ENCODE measurements around the gene PDRG1.
"Not testable (repeated sequence)": the region's sequence is repeated elsewhere in the genome, so short reads cannot be mapped to it uniquely, and the experiment has no call there.

PDRG1 gene

DNA sequence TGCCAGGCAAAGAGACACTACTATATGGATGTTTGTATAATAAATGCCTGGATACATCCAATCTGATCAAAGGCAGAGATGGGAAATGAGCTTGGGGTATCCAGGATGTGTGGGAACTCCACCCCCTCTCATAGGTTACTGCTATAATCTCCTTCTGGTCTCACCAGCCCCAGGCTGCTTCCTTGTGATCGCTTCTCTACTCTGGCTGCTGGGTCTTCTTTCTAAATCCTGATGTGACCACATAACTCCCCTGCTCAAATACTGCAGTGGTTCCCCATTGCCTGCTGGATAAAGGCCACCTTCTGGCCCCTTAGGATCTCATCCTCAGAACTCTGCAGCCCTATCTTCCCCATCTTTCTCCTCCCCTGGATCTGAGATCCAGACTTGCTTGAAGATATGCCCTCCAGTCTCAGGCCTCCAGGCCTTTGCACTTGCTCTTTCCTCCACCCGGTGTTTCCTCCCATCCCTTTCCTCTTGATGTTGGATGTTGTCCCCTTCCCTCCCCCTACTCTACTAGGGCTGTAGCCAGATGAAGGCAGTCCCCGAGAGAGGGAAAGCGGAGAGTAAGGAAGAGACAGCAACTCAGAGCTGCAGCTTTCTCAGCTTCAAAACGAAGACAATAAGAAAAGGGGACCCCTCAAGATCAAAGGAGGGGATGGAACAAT lies 15.3 kb upstream of the PDRG1 start:
- DNase-seq, result peak in 1 of 2 experiments; percentile 42

DNA sequence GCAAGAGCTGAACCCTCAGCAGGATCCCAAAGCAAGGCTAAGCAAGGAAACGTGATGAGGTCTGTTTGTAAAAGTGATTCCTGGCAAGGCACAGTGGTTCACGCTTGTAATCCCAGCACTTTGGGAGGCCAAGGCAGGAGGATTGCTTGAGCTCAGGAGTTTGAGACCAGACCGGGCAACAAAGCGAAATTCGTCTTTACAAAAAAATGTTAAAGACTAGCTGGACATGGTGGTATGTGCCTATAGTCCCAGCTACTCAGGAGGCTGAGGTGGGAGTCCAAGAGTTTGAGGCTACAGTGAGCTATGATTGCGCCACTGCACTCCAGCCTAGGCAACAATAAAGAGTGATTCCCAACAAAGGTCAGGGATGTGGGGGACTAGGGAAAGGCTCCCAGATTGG lies 12.0 kb upstream of the PDRG1 start:
- DNase-seq, result no peak

DNA sequence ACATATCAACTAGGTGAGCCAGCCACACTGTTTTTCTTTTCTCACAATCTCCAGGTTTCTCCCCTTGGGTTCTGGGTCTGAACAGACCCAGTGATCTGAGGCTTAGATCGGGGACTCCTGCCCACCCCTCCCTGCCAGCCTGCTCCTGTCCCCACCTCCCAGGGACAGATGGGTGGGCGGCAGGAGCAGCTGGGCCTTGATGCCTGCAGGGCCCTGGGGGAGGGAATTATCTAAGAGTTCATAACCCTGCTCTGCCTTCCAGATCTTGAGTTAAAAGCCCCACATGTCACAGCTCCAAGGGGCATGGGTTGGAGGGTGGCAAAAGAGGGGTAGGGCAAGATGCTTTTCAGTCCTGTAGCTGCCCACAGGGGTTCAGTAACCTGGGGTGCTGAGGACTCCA lies 10.9 kb upstream of the PDRG1 start:
- no peak for DNase-seq

DNA sequence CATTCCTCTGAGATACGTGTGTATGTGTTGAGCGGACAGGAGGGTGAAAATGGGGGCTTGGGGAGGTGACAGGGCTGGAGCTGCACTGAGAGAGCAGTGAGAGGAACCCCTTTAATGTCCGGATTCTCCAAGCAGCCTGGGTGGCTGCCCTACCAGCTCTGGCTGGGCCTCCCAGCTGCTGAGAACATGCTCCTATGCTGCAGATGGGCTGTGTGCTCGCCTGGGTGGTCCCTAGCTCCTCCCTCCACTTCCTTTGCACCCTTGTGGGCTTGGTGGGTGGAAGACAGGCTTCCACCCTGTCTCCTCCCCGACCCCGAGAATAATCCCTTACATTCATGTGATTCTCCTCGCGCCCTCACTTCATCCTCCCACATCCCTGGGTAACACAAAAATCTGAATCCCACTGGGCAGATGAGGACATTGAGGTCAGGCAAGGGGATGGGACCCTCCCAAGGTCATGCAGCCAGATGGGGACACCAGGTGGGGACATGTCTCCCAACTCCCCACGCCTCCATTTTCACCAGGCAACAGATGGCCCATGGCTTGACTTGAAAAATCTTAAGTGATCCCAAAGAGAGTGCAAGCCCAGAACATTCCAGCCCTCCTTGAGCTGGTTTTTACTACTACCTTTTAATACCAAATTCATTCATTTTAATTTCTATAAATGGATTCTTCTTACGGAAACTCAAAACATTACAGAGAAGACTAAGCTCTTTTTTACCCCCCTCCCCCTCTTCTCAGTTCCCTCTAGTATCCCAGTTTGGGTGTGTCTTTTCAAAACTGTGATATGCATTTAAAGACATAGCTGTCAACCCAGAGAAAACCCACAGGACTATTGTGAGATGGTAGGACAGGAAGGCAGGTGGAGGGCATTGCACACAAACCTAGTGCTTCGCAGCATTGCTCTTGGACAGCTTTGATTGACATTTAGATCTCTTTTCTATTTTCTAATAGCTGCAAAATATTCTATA lies 5.0 kb upstream of the PDRG1 start:
- DNase-seq, result no peak

DNA sequence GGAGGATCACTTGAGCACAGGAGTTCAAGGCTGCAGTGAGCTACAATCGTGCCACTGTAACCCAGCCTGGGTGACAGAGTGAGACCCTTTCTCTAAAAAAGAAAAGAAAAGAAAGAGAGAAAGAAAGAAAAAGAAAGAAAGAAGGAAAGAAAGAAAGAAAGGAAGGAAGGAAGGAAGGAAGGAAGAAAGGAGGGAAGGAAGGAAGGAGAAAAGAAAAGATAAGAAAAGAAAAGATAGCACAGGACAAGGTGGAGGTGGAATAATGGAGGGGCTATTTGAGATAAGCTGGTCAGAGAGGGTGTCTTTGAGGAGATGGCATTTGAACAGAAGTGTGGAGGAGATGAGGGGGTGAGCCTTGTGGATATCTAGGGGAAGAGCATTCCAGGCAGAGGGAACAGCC lies 2.7 kb upstream of the PDRG1 start:
- DNase-seq, result no peak

DNA sequence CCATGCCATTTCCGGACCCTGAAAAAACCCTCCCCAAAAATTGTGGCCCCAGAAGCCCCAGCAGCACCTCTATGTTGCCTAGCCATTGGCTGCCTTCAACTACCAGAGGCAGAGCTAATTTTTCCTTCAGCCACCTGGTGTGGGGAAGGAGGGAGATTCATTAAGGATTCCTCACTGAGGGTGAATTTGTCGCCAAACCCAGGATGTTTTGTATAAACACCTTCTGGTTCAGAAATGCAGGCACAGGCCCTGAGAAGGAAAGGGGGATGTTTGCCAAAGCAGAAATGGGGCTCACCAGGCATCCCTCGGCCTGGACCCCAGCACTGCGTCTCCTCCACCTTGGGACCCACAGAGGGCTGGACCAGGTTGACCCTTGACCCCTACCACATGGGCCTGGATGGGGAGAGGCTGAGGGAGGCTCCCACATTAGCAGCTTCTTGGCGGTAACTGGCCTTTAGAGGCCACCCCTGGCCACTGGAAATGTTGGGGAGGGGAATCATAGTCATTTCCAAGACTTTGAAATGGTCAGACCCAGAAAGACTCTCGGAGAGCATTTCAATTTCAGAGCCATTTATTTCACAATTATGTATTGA lies 1.8 kb upstream of the PDRG1 start:
- DNase-seq, result no peak

DNA sequence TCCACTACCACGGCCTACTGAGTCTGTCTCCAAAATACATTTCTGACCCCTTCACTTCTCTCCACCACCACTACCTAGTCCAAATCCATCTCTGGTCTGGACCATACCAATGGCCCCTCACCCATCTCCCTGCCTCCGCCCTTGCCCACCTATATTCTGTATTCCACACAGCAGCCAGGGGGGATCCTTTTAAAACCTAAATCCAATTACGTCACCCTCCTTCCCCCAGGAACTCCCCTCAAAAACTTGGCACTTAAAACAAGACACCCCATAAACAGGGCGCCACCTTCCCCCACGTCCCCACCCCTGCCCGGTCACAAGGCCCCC lies 680 bp downstream of the PDRG1 start:
- no peak for DNase-seq

DNA sequence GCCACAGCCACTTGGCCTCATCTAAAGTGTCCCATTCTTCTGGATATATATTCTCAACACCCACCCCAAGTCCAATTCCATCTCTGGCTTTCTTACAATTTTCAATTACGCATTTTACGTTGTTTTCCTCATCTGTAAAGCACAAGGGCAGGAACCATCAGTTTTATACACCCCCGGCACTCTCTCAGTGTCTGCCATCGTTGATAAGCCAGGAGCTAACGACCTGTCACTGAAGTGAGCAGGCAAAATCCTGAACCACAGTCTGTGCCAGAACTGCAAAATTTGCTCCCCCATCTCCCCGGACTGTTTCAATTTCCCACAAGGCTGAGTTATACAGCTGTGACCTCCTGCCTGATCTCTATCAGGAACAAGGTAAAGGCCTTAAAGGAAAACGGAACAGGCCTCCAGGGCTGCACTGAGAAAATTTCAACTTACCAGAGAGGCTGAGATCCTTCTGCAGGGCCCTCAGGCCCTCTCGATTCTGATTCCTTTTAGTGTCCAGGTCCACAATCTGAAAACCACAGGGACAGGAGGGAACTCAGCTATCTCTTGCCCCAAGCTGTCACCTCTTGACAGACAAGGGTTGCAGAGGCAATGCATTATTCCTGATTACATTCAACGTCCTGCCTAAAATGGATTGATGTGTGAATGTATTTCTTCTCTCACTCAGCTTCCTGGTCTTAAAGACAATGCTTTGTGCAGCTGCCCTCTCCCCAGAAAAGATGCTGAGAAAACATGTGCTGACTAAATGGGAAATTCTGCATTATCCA lies 1.8 kb downstream of the PDRG1 start:
- DNase-seq, result no peak

DNA sequence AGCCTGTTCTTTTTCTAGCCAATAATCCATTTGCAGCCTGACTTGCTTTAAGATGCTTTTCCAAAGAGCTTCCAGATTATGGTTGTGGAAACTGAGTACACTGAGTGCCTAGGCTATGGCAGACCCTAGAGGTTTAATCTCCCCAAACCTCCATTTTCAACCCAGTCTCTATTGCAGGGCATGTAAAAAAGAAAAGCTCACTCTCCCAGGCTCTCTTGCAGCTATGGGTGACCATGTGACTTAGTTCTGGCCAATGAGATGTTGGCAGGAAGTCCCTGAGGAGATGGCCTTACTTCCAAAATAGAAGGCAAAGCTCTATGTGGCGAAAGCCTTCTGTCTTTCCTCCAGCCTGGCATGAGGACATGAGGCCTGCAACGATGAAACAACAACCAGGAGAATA lies 3.8 kb downstream of the PDRG1 start:
- DNase-seq, result no peak

DNA sequence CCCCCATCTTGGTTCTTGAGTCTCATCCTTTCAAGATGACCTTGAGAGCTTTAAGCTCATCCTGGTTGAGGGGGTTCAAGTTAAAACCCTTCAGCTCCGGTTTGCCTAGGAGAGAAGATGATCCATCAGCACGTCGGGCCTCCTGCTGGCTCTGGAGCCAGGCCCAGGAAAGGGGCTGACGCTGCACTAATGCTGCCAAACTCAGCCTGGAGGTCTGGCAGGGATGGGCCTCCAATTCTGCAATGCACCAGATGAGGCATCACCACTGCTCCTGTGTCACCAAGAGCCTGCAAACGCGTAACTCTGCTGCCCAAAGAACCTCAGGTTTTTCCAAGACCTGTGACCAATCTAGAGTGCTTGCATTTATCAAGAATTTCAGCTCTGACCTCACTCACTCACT lies 6.1 kb downstream of the PDRG1 start:
- DNase-seq, result no peak

DNA sequence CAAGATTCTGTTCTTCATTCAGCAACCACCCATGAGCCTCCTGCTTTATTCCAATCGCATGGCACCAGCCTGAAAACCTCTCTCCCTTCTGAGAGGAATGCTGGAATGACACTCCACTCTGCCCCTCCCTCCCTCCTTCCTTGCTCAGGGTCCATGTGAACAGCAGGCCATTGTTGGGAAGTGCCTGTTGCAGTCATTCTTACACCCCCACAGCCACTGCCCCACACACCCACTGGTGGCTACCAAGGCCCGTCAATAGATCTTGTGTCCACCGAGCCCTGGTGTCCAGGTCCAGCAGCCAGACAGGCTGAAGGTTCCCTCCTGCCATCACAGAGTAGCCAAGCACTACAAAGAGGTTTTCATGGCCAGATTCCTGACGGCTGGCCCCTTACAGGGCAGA lies 6.5 kb downstream of the PDRG1 start:
- no peak for DNase-seq

DNA sequence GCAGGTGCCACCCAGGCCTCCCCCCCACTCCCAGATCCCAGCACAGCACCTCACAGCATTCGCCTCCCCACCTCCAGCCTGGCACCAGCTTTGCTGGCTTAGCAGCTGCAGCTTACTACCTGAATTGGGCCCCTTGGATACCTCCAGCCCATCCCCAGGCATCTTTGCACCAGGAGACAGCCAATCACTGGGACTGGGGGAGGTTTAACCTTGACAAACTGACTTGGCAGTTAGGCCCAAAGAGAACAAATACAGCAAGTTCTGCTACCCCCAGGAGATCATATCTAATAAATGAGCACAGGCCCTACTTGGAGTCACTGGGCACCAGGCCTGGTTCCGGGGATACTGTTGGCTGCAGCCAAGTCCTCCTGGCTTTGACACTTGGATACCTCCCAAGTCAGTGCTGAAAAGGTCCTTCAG lies 8.8 kb downstream of the PDRG1 start:
- no peak for DNase-seq

DNA sequence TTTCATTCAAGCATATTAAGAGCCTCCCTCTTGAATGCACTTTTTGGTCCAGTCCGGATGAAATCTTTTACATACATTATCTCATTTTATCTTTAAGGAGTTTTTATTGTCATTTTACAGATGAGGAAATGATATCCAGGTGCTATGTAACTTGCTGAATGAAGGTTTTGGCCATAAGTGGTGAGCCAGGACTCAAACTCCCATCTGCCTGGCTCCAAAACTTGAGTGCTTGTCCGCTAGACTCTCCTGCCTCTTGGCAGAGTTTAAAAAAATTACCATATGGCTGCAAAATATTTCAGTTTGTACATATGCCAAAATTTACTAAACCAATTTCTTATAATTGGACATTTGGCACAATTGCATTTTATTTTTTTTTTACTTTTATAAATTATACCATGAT lies 12.2 kb downstream of the PDRG1 start:
- DNase-seq, result no peak

DNA sequence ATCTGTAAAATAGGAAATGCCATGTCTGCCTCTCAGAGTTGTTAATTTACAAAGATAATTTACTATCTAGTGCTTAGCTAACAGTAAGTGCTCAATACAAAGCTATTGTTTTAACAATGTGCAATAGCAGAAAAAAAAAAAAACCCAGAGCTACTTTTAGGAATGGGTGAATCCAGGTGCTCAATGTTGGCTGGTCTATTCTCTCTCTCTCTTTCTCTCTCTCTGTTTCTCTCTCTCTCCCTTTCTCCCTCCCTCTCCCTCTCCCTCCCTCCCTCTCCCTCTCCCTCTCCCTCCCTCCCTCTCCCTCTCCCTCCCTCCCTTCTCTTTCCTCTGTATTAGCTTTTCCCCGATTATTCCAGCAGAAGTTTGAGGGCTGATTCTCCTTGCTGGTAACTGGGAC lies 14.0 kb downstream of the PDRG1 start:
- no peak for DNase-seq

DNA sequence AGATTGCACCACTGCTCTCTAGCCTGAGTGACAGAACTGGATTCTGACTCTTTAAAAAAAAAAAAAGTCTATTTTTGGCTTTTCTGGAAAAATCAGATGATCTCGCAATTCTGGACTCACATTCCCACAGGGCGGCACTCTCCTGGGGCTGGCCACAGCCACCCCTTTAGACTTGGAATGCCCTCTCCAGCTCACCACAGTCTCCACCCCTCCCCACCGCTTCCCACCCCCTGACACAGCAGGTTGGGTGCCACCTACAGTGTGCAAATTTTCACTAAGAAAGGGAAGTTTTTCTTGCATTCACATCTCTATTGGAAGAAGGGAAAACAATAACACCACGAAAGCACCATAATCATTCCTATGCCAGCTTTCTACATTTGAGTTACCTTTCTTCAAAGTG lies 15.4 kb downstream of the PDRG1 start:
- DNase-seq, result no peak

DNA sequence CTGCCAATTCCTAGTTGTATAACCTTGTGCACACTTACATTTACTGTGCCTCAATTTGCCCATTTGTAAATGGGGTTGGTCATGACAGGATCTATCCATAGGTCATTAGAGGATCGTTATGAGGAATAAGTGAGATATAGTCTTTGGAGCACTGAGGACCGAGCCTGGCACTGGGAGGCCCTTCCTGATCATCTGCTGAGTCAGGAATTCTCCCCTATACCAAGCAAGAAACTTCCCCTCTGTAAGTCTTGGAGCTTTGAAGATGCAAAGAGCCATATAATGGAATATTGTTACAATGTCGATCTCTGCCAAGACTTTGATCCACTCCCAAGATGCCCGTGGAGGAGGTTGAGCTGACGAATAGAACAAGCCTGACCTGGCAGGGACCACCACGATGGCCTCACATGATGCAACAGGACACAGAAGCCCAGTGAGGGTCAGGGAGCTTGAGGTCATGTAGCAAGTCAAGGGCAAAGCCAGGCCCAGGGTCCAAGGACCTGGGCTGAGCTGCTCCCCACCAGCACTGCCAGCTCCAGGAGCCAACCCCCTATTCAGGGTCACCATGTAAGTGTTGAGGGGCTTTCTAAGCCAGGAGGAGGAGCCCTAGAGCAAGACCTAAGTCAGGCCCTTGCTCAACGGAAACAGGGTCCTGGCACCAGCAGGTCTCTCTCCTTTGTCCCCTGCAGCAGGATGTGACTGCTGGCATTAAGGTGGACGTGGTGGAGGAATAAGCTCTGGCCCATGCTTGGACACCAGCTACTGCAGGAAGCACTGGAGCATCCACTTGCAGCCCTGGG lies 16.7 kb downstream of the PDRG1 start:
- DNase-seq, result no peak

DNA sequence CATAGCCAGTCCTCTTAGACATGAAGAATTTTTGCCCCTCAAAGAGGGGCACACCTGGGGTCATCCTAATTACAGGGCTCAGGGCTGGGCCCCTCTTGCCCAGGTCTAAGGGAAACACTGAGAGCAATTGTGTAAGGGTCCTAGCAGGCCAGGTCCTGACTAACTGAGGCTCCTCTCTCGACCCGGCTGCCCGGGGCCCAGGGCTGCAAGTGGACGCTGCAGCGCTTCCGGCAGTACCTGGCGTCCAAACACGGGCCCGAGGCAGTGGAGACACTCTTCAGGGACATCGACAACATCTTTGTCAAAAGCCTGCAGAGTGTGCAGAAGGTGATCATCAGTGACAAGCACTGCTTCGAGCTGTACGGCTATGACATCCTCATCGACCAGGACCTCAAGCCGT lies 17.4 kb downstream of the PDRG1 start:
- DNase-seq, result no peak

DNA sequence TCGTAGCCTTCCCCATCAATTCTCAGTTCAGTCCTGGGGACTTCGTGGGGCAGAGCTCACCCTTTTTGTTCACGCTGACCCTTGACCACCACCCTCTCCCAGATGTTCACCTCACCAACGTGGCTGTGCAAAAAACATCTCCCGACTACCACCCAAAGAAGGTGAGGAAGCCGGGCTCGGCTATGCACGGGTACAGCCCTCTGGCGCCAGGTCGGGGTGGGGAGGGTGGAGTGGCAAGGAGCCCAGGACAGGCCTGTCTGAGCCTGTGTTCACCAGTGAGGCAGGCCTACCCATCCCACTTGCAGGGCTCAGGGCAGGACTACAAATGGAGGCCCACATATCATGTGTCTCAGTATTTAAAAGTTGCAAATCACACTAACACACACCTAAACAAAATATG lies 18.1 kb downstream of the PDRG1 start:
- no peak for DNase-seq

DNA sequence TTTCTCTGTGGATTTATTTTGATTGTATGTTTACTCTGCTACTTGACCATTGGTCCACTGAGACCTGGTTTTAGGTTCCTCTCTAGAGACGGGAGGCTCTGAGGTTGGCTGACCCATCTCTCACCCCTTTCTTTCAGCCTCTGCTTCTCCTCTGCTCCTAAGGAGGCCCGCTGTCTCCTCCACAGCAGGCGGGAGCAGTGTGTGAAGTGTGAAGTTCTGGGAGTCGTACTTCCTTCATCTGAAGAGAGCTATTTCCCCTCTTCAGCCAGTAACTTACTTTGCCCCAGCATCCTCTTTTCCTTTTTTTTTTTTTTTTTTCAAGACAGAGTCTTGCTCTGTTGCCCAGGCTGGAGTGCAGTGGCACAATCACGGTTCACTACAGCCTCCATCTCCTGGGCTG lies 21.1 kb downstream of the PDRG1 start:
- no peak for DNase-seq

DNA sequence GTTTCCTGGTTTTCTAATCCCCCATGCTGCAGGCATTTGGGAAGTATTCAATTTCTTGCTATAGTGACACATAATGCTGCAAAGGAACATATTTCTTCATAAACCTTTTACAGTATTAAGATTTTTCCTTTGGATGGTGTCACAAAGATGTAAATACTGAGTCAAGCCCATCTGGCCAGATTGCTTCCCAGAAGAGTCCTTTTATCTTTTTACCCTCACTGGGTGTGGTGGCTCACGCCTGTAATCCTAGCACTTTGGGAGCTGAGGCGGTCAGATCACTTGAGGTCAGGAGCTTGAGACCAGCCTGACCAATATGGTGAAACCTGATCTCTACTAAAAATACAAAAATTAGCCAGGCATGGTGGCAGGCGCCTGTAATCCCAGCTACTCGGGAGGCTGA lies 22.2 kb downstream of the PDRG1 start:
- DNase-seq, result not testable (repeated sequence)

DNA sequence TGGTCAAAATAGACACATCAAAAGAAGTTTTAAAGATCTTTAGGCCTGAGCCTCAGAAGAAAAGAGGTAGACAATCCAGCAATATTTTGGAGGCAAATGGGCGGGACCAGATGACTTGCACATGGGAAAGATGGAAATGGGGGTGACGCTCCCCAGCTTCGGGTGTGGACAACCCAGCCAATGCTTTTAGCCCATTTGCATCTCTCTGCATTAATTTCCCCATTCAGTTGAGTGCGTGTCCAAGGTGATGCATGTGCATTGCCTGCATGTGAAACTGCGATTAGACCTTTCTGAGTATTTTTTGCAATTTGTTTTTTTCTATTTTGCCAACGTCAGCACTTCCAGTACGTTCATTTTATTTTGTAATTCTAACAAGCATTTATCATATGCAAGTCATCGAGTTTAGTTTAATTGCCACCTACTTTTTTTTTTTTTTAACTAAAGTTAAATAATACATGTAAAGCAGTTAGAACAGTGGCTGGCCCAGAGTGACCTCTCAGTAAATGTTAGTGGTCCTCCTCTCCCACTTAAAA lies 24.2 kb downstream of the PDRG1 start:
- DNase-seq, result peak; percentile 17 to 32

DNA sequence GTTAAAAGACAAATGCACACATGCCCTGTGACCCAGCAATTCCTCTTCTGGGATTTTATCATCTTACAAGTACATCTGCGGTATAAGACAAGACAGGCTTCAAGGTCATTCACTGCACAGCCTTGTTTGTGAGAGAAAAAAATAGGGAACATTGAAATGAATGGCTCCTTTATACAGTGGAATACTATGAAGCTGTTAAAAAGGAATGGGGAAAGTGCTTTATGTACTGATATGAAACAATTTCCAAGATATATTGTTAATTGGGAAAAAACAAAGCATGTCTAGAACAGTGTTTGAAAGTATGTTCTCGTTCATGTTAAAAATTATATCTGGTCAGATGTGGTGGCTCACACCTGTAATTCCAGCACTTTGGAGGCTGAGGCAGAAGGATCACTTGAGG lies 25.4 kb downstream of the PDRG1 start:
- no peak for DNase-seq

Measured in NCI-H526 (cell line).